RWPE2 (cell line): Measurements from ENCODE around the gene PTPRN2.

ENCODE experiments used
- ATAC-seq: fragments of 200-7000 bp; cut with Tn5 transposase; 3 replicates; pipeline ENCODE4 v1.9.1; 2021; ENCODE audit warnings: low read depth
- DNase-seq: peaks from one replicate; pipeline ENCODE4 v3.0.0-alpha.2; 2020; ENCODE audit warnings: low spot score
- H3K27ac ChIP-seq: fragments of 450-650 bp; 2 replicates; pipeline ENCODE4 v1.5.1; 2017; ENCODE audit warnings: mild to moderate bottlenecking; ENCODE audit not compliant: poor library complexity, severe bottlenecking
- H3K27me3 ChIP-seq: fragments of 250-450 bp; sonication (Bioruptor Pico); 2 replicates; pipeline ENCODE4 v1.5.1; 2021; ENCODE audit warnings: mild to moderate bottlenecking, moderate library complexity; ENCODE audit not compliant: insufficient read depth, poor library complexity, severe bottlenecking
- H3K36me3 ChIP-seq: fragments of 250-450 bp; sonication (Bioruptor Pico); 2 replicates; pipeline ENCODE4 v1.5.1; 2020; ENCODE audit warnings: low read depth, mild to moderate bottlenecking, moderate library complexity
- H3K4me1 ChIP-seq: fragments of 250-450 bp; sonication (Bioruptor Pico); 2 replicates; pipeline ENCODE4 v1.5.1; 2021; ENCODE audit warnings: mild to moderate bottlenecking, moderate library complexity; ENCODE audit not compliant: insufficient read depth, poor library complexity, severe bottlenecking
- H3K4me3 ChIP-seq: fragments of 250-450 bp; sonication (Bioruptor Pico); 2 replicates; pipeline ENCODE4 v1.5.1; 2021; ENCODE audit warnings: mild to moderate bottlenecking, moderate library complexity; ENCODE audit not compliant: severe bottlenecking
- H3K9me3 ChIP-seq: fragments of 250-450 bp; sonication (Bioruptor Pico); 2 replicates; pipeline ENCODE4 v1.5.1; 2021; ENCODE audit warnings: mild to moderate bottlenecking, moderate library complexity; ENCODE audit not compliant: severe bottlenecking
- TF ChIP-seq, protein P1 (sequence below): fragments of 450-650 bp; IDR thresholded peaks from one replicate; pipeline ENCODE4 v1.5.1; 2017; ENCODE audit warnings: mild to moderate bottlenecking, moderate library complexity; ENCODE audit not compliant: poor library complexity, severe bottlenecking

Gene PTPRN2

DNA sequence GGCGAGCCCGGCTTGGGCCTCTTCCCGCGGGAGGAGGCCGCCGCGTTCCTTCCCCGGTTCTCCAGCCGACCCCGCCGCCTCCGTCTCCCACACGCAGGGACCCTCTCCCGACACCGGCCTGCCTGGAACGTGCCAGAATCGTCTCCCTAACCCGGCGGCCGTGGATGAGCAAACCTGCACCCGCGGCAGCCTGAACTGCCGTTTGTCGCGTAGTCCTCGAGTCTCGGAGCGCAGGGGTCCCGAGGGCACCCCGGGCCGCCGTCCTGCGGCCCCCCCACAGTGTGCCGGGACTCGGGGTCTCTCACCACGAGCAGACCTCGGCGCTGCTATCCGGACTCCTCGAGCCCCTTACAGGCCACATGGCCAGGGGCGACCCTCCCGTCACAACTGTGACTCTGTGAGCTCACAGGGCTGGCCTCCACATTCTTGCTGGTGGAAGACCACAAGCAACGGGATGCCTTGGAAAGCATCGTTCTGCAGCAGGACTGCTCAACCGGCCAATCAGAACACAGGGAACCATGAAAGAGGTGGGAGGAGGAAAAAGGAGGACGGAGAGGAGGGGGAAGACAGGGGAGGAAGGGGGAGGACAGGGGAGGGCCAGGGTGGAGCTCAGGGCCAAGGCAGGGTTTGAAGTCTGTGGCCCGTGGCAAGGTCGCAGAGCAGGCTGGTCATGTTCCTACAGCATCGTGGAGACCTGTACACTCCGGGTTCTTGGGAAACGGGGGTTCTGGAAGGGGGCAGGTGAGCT is 973.9 kb downstream of the PTPRN2 start:
- H3K27me3 ChIP-seq, result peaks cover 13% of the 10 kb centered on the region
- peaks cover 2% of the 10 kb centered on the region for H3K9me3 ChIP-seq
- DNase-seq (no peak), ATAC-seq (no peak)
- TF ChIP-seq, protein P1, sequence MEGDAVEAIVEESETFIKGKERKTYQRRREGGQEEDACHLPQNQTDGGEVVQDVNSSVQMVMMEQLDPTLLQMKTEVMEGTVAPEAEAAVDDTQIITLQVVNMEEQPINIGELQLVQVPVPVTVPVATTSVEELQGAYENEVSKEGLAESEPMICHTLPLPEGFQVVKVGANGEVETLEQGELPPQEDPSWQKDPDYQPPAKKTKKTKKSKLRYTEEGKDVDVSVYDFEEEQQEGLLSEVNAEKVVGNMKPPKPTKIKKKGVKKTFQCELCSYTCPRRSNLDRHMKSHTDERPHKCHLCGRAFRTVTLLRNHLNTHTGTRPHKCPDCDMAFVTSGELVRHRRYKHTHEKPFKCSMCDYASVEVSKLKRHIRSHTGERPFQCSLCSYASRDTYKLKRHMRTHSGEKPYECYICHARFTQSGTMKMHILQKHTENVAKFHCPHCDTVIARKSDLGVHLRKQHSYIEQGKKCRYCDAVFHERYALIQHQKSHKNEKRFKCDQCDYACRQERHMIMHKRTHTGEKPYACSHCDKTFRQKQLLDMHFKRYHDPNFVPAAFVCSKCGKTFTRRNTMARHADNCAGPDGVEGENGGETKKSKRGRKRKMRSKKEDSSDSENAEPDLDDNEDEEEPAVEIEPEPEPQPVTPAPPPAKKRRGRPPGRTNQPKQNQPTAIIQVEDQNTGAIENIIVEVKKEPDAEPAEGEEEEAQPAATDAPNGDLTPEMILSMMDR, result no peak
- no peak overlapping the region for H3K27ac ChIP-seq
- no peaks in the 10 kb centered on the region for H3K36me3 ChIP-seq
- no peak overlapping the region for H3K4me3 ChIP-seq
- no peaks in the 10 kb centered on the region for H3K4me1 ChIP-seq

DNA sequence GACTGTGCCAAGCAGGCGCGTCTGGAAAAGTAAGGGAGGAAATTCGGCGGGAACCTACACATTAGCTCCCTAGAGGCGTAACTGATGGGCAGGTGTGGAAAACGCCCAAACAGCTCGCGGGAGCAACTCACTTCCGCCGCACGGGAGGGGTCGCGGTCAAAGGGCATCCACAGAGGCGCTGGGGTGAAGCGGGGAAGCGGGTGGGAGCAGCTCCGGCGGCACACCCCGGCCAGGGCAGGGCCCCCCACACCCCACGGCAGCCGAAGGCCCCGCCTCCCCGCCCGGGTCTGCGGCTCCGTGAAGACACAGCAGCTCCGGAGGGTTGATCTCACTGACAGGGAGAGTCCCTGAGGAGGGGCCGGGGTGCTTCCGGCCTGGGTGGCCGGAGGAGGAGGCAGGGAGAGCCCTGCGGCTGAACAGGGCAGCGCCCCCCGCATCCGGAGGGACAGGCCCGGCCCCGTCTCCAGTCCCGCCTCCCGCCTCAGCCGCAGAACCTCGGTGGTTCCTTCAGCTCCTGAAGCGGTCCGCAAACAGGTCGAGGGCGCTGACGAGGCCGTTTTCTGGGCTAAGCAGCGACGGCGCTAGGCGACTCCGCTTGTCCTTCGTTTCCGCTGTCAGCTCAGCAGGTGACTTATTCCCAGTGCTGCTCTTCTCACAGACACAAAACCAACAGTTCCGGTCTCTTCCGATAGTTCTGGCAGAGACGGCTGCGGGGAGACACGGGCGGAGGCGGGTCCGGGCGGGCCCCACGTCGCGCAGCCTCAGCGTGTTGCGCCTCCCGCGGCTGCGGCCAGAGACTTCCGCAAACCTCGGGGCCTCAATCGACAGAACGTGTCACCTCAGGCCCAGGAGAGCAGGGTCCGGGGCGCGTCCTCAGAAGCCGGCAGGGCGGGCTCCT is 974.7 kb downstream of the PTPRN2 start:
- DNase-seq (no peak), ATAC-seq (peak; percentile 32)
- peaks cover 13% of the 10 kb centered on the region for H3K27me3 ChIP-seq
- H3K4me3 ChIP-seq, result no peak overlapping the region
- TF ChIP-seq, protein P1, result no peak
- no peak overlapping the region for H3K27ac ChIP-seq
- H3K9me3 ChIP-seq, result peaks cover 2% of the 10 kb centered on the region
- H3K36me3 ChIP-seq, result no peaks in the 10 kb centered on the region
- no peaks in the 10 kb centered on the region for H3K4me1 ChIP-seq

DNA sequence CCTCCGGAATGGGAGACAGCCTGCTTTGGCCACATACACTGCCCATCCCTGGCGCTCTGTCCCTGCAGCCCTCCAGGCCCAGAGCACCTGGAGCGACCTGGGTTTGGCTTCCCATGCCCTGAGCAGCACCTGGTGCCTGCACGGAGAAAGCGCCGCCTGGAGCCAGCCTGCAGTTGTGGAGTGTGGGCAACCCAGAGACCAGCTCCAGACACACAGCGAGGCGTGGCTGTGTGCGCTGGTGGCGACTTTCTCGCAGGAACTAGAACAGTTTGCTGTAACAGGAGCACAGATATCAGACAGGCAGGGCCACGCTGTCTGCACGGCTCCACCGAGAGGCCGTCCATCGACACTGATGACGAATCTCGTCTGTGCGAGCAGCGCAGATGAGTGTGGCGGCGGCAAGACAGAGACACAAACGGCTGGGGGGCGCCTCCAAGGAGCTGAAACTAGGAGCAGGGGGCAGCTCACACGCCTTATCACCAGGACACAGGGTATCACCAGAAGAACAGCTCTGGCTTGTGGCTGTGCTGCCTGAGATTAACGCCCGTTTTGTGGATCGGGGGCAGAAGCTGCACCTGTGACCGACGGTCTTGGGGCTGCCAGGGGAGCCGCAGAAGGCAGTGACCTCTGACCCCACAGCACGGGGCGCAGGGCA is 975.5 kb downstream of the PTPRN2 start:
- Histone ChIP-seq H3K27me3 (peaks cover 13% of the 10 kb centered on the region), H3K4me1 (no peaks in the 10 kb centered on the region), H3K4me3 (no peak overlapping the region), H3K9me3 (peaks cover 2% of the 10 kb centered on the region), H3K36me3 (no peaks in the 10 kb centered on the region), H3K27ac (no peak overlapping the region)
- TF ChIP-seq, protein P1, result no peak
- ATAC-seq (no peak), DNase-seq (no peak)

DNA sequence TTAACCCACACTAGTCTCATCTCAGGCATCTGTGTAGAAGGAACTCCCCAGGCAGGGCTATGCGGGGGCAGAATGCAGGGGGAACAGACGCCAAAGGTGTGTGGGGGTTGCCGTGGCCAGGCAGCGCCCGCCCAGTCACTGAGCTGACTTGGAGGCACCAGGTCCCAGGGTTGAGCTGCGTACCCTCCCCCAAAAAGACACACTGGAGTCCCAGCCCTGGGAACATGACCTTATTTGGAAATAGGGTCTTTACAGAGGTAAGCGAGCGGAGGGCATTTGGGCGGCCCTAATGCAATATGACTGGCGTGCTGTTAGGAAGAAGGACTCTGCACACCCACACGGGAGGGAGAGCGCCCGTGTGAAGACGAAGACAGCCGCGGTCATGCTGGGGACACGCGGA is 976.3 kb downstream of the PTPRN2 start:
- H3K27ac ChIP-seq, result no peak overlapping the region
- TF ChIP-seq, protein P1, result no peak
- H3K9me3 ChIP-seq, result peaks cover 2% of the 10 kb centered on the region
- no peaks in the 10 kb centered on the region for H3K36me3 ChIP-seq
- H3K4me3 ChIP-seq, result no peak overlapping the region
- ATAC-seq (no peak), DNase-seq (no peak)
- no peaks in the 10 kb centered on the region for H3K4me1 ChIP-seq
- H3K27me3 ChIP-seq, result peaks cover 13% of the 10 kb centered on the region
